Stimulated activated CD4-positive, alpha-beta T cell treated with anti-CD3 and anti-CD28 coated beads, Interleukin-2, amount 100 ng/mL, for 48 hours (primary cell): ENCODE measurements around the gene TMTC2.
"Not testable (repeated sequence)": the region's sequence is repeated elsewhere in the genome, so short reads cannot be mapped to it uniquely, and the experiment has no call there.

Experiments used
- DNase-seq, 2 donors: peaks; one replicate each; pipeline ENCODE4 v3.0.0-alpha.2; 2020

TMTC2 gene

DNA sequence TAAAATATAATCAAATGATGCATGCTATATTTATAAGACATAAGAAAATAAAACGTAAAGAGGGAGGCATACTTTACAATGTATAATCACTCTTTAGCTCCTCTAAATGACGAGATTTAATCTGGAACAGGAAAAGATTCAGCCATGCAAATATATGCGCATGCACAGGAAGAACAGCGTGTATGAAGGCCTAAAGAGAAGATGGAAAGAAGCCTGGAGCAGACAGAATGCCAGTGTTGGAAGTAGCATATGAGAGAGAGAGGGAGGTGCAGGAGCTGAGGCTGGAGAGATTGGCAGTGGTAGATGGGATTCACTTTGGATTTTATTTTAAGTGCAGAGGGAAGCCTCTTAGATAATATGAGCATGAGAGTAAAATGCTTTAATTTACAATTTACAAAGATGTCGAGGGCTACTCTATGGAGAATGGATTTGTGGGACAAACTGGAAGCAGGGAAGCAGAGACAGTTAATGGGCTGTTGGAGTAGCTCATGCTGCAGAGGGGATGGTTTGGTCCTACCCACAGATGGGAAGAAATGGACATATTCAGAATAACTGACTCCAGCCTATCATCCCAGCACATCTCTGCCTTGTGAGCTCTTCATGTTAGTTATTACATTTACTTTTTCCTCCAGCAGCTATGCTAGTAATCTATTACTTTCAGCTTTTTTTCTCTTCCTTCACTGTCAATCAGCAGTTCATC lies 411.1 kb downstream of the TMTC2 start:
- DNase-seq, result no peak

DNA sequence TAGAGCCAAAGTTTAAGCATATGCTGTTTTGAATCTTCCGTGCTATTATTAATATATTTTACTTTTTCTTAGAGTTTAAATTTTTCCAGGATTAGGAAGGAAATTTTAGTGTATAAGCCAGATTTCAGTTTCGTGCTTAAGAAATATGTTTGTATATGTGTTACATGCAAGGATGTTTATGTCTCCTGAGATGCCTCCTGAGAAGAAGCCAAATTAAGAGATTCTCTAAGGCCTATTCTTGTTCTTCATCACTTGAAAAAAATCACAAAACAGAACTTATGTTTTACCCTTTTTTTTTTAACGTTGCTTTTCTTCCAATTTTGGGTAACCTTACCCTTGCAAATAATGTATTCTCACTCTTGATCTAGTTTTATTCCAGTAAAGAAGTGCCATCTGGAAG lies 412.7 kb downstream of the TMTC2 start:
- no peak for DNase-seq

DNA sequence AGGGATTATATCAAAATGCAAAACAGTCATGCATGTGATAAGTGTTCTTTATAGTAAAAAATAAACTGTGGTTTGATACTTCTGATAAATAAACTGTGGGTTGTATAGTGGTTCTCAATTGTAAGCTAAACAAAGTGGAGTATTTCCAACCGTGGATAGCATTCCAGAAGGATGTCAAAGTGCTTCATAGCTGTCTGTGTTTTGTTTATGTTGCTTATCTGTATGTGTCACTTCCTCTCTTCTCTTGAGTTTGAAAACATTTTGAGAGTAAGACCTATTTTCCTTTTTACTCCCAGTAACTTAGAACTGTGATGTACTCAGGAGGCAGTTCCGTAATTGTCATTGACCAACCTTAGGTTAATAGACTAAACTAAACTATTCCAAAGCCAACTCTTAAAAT lies 415.8 kb downstream of the TMTC2 start:
- DNase-seq, result no peak

DNA sequence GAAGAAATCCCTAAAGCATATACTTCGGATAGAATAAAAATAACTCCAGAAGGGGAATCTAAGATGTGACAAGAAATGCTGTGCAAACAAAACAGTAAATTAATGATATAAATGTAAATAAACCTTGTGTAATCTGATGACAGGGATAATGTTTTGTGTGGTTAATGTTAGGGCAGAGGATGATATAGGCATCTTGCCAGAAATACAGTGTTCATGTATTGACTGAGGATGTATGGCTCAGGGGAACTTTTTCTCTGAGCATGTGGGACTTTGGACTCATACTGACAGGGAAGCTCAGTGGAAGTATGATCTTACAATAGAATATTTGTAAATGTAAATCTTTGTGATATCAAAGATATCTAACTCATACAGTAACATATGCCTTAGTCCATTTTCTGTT lies 420.2 kb downstream of the TMTC2 start:
- DNase-seq, result no peak

GRCh38 chr12:83110424-83110823 lies 423.7 kb downstream of the TMTC2 start:
- no peak for DNase-seq

DNA sequence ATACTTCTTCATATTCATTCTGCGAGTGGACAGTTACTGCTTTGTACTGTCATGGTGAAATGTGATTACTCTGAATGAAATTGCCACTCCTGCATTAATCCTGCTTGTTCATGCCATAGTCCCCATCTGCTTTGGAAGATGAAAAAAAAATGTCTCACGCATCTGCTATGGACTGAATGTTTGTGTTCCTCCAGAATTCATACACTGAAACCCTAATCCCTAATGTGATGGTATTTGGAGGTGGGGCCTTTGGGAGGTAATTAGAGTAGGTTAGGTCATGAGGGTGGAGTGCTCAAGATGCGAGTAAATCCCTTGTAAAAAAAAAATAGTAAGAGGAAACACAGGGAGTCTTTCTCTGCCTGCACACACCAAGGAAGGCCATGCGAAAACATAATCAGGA lies 427.2 kb downstream of the TMTC2 start:
- DNase-seq, result no peak

GRCh38 chr12:83114966-83115365 lies 428.3 kb downstream of the TMTC2 start:
- DNase-seq, result no peak

- DNase-seq, result not testable (repeated sequence)
These were observed 431.2 kb downstream of the TMTC2 start for GRCh38 chr12:83117926-83118325.

DNA sequence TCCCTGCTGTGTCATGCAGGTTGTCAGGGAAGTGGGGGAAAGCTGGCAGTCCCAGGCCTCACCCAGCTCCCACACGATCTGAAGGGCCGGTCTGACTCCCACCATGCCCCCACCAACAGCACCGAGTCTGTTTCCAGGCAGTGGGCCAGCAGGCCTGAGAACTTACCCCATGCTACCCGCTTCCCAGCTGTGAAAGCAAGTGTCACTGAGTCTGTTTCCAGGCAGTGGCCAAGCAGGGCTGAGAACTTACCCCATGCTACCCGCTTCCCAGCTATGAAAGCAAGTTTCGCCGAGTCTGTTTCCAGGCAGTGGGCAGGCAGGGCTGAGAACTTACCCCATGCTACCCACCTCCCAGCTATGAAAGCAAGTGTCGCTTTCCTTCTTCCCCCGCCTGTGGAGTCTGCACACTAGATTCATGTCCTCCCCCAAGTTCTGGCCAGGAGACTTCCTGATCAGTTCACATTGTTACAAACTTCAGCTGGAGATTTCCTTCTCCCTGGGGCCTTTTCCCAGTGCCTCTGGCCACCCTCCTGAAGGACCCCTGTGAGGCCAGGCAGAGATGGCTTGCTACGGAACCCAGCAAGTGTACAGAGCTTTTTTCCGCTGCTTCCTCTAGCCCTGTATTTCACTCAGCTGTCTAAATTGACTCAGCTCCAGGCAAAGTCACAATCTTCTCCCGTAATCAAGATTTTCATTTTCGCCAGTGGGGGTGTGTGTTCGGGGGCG lies 435.4 kb downstream of the TMTC2 start:
- DNase-seq, result no peak

GRCh38 chr12:83122623-83122934 lies 435.9 kb downstream of the TMTC2 start:
- DNase-seq, result no peak

GRCh38 chr12:83123039-83123438 lies 436.3 kb downstream of the TMTC2 start:
- DNase-seq, result no peak

DNA sequence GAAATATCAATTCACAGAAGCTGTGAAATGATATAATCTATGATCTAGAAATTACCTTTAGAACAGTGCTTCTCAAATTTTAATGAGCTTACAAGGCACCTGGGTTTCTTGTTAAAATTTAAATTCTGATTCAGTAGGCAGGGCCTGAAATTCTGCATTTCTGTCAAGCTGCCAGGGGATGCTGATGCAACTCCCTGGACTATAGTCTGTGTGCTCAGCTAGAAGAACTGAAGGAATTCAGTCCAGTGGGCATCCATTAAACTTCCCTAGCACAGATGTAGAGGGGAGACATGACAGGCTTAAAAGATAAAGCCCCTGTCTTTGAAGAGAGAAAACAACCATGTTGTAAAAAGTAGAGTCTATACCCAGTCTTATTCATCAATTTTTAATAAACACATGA lies 441.8 kb downstream of the TMTC2 start:
- DNase-seq, result no peak

- DNase-seq, result no peak
These were observed 443.5 kb downstream of the TMTC2 start for GRCh38 chr12:83130178-83130577.

GRCh38 chr12:83132360-83132759 lies 445.7 kb downstream of the TMTC2 start:
- DNase-seq, result no peak

GRCh38 chr12:83136411-83136810 lies 449.7 kb downstream of the TMTC2 start:
- no peak for DNase-seq

DNA sequence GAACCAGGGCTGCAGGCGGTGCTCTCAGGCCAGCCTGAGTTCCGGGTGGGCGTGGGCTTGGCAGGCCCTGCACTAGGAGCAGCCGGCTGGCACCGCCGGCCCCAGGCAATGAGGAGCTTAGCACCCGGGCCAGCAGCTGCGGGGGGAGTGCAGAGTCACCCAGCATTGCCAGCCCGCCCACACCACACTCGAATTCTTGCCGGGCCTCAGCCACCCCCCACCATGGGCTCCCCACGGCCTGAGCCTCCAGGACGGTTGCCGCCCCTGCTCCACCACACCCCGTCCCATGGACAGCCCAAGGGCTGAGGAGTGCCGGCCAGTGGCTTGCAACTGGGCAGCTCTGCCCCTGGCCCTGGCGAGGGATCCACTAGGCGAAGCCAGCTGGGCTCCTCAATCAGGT lies 453.4 kb downstream of the TMTC2 start:
- DNase-seq, result no peak

GRCh38 chr12:83141460-83141994 lies 454.8 kb downstream of the TMTC2 start:
- no peak for DNase-seq

DNA sequence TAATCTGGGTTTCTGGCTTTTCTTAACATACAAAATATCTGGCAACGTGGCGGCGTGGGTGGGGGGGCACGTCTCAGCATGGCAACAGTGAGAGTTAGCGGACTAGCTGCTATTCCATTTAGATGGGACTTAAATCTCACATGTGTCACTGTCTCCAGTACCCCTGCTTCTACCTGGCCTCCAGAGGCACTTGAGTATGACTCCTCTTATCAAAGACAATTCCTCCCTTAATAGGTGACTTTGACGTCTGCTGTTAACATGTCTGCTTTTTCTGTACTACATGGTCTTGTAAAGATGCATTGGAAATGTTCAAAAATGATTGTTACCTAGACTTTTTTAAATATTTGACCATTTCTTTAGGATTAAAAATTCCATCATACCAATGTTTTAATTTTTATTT lies 456.2 kb downstream of the TMTC2 start:
- no peak for DNase-seq

DNA sequence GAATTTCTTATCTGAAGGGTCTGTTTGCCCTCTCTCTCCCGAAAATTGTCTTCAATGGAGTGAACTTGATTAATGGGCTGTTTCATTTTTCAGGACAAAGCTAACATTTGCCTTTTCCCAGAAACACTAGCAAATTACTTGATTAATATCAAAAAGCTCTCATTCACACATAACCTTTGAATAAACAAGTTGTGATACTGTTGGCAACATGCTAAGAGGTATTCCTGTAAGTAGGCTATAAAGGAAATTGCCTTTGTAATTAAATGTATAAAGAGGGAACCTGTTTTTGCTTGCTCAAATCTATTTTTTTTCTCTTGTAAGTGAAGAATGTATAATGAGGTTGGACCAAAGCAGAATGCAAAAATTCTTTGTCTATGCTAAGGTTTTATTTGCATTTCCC lies 457.2 kb downstream of the TMTC2 start:
- DNase-seq, result no peak

GRCh38 chr12:83145325-83145840 lies 458.7 kb downstream of the TMTC2 start:
- no peak for DNase-seq

DNA sequence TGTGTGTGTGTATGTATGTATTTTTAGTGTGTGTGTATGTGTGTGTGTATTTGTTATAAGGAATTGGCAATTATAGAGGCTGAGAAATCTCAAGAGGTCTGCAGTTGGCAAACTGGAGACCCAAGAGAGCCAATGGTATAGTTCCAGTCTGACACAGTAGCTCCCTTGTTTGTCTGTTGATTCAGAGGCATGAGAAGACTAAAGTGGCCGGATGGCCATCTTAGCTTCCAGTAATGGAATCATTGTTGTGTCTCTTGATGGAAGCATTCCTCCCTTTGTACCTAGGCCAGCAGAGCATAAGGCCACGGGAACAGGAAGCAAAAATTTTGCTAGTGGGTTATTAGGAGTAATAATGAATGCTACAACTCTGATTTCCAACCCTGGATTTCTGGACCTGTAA lies 460.6 kb downstream of the TMTC2 start:
- no peak for DNase-seq

GRCh38 chr12:83149987-83150386 lies 463.3 kb downstream of the TMTC2 start:
- DNase-seq, result no peak

GRCh38 chr12:83150465-83151189 lies 463.9 kb downstream of the TMTC2 start:
- DNase-seq, result no peak

GRCh38 chr12:83153177-83153576 lies 466.5 kb downstream of the TMTC2 start:
- no peak for DNase-seq
